ENCODE measurements around the gene AP2A2. TPM values are rescaled to one million over a fixed set of nuclear protein-coding genes. Genes with fewer than 3 reads are reported as not detected.

The AP2A2 gene
- total RNA-seq, 1 experiment from 2014 or later = 42.6 TPM

DNA sequence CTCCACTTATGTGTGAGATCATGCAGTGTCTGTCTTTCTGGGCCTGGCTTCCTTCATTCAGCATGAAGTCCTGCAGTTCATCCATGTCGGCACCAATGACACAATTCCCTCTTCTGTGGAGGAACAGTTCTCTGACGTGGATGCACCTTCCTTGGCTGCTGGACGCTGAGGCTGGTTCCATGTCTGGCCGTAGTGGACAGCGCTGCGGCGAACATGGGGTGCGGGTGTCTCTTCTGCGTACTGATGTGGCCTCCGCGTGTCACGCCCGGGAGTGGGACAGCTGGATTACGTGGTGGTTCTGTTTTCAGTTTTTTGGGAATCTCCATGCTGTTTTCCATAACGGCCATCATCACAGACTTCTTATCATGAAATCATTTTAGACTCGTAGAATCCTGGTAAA, 132.1 kb downstream of the AP2A2 start:
- H3K9me3 ChIP-seq (replicated peaks) = peaks cover 3% of the 10 kb centered on the region; the same call in 1 of the 2 replicates
- H3K27me3 ChIP-seq = peaks cover 15% of the 10 kb centered on the region; the same call in 1 of the 2 replicates
- H3K27ac ChIP-seq = no peak overlapping the region
- H3K4me1 ChIP-seq = peaks cover 5% of the 10 kb centered on the region; the same call in 1 of the 2 replicates
- no peak for DNase-seq
- no peak overlapping the region for H3K4me3 ChIP-seq
- H3K36me3 ChIP-seq = no peaks in the 10 kb centered on the region

DNA sequence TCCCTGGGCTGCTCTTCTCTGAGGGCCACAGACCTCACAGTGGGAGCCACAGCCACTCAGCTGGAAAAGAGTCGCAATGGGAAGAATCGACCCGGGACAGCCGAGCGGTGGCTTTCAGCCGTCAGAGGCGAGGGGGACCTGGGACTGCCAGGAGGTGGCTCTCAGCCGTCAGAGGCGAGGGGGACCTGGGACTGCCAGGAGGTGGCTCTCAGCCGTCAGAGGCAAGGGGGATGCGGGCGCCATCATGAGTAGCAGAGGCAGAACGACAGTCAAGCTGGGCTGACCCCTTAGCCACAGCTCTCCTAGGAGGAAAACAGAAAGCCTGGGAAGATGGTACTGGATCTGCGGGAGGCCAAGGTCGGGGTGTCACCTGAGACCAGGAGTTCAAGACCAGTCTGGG, 134.1 kb downstream of the AP2A2 start:
- no peak for DNase-seq

DNA sequence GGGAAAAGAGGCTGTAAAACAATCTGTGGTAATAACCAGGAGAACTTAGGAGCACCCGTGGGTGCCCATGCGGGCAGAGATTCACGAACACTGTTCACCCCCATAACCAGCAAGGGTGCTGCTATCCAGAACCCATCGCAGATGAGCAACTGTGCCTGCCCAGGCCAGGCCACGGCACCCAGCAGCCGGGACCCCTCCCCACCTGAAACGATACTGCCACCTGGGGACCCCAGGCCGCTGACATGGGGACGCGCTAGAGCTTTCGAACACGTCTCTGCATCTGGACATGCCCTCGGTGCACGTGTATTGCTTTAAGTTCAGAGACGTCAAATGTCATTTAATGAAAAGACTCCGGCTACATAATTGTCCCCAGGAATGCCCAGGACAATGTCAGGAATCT, 134.7 kb downstream of the AP2A2 start:
- no peak for DNase-seq
- Histone ChIP-seq H3K27me3 (no peaks in the 10 kb centered on the region), H3K36me3 (no peaks in the 10 kb centered on the region), H3K4me1 (no peaks in the 10 kb centered on the region), H3K27ac (no peak overlapping the region), H3K4me3 (no peak overlapping the region), H3K9me3 (replicated peaks) (peaks cover 3% of the 10 kb centered on the region; the same call in 1 of the 2 replicates)

More for the DNA sequence above, 134.1 kb downstream of the AP2A2 start:
- H3K9me3 ChIP-seq (replicated peaks) = peaks cover 3% of the 10 kb centered on the region; the same call in 1 of the 2 replicates
- H3K4me1 ChIP-seq = no peaks in the 10 kb centered on the region
- H3K36me3 ChIP-seq = no peaks in the 10 kb centered on the region
- no peak overlapping the region for H3K4me3 ChIP-seq
- 0 out of 2 replicates have a peak, but pooled peaks cover under 1% of the 10 kb centered on the region for H3K27me3 ChIP-seq
- H3K27ac ChIP-seq = no peak overlapping the region

DNA sequence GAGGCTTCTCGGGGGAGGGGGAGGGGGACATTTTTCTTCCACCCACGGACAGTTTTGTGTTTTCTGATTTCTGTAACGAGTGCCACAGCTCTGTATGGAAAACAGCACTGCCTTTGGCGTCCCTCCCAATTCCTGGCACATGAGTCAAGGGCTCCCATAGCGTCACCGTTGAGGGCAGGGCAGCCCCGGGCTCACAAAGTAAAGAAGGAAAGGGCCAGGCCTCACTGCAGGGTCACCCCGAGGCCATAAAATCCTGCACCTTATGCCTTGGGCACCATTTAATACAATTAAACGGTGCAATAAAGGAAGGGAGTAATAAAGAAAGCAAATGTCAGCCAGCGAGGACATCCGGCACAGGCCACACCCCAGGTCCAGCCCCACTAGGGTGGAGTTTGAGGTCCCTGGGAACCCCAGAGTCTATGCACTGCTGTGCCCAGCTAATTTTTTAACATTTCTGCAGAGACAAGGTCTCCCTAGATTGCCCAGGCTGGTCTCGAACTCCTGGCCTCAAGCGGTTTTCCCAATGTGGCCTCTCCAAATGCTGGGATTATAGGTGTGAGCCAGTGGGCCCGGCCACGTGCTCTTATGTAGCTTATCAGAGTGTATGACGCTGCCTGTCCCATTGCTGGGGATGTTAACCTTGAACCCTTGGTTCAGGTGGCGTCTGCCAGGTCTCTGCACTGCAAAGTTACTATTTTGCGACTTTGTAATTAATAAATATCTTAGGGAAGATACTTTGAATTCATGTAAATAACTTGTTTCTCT, 135.4 kb downstream of the AP2A2 start:
- no peak for DNase-seq
- Histone ChIP-seq H3K27ac (no peak overlapping the region), H3K4me3 (no peak overlapping the region)

More for the DNA sequence above, 135.4 kb downstream of the AP2A2 start:
- H3K9me3 ChIP-seq (replicated peaks) = peaks cover 3% of the 10 kb centered on the region; the same call in 1 of the 2 replicates
- no peaks in the 10 kb centered on the region for H3K36me3 ChIP-seq
- no peaks in the 10 kb centered on the region for H3K27me3 ChIP-seq
- H3K4me1 ChIP-seq = no peaks in the 10 kb centered on the region

Other genes starting within 250 kb of the AP2A2 start
- gene DEAF1, start 230.6 kb upstream of the AP2A2 start, total RNA-seq (2014; rRNA removed; shearing (Covaris generic)) = 26.6 and 33.6 TPM in 2 replicates
- gene TMEM80, start 230.1 kb upstream of the AP2A2 start, total RNA-seq (2014; rRNA removed; shearing (Covaris generic)) = 10.7 and 17.7 TPM in 2 replicates
- 12.7 and 18.5 TPM in 2 replicates for gene EPS8L2, start 219.6 kb upstream of the AP2A2 start, total RNA-seq (2014; rRNA removed; shearing (Covaris generic))
- 107 and 108 TPM in 2 replicates for gene TALDO1, start 178.4 kb upstream of the AP2A2 start, total RNA-seq (2014; rRNA removed; shearing (Covaris generic))
- 28.9 and 39.9 TPM in 2 replicates for gene GATD1, start 148.4 kb upstream of the AP2A2 start, total RNA-seq (2014; rRNA removed; shearing (Covaris generic))
- 1.5 TPM in 2 replicates for gene CEND1, start 135.8 kb upstream of the AP2A2 start, total RNA-seq (2014; rRNA removed; shearing (Covaris generic))
- 20.2 and 22.4 TPM in 2 replicates for gene SLC25A22, start 127.6 kb upstream of the AP2A2 start, total RNA-seq (2014; rRNA removed; shearing (Covaris generic))
- 18.3 and 21.2 TPM in 2 replicates for gene PIDD1, start 120.6 kb upstream of the AP2A2 start, total RNA-seq (2014; rRNA removed; shearing (Covaris generic))
- gene RPLP2, start 115.9 kb upstream of the AP2A2 start, total RNA-seq (2014; rRNA removed; shearing (Covaris generic)) = 1,150 and 1,247 TPM in 2 replicates
- 16.5 and 19.6 TPM in 2 replicates for gene PNPLA2, start 107.0 kb upstream of the AP2A2 start, total RNA-seq (2014; rRNA removed; shearing (Covaris generic))
- 1.6 and 1.9 TPM in 2 replicates for gene CRACR2B, start 98.0 kb upstream of the AP2A2 start, total RNA-seq (2014; rRNA removed; shearing (Covaris generic))
- gene CD151, start 92.9 kb upstream of the AP2A2 start, total RNA-seq (2014; rRNA removed; shearing (Covaris generic)) = 122 and 133 TPM in 2 replicates
- 292 and 344 TPM in 2 replicates for gene POLR2L, start 83.3 kb upstream of the AP2A2 start, total RNA-seq (2014; rRNA removed; shearing (Covaris generic))
- 26.0 and 26.9 TPM in 2 replicates for gene TSPAN4, start 83.0 kb upstream of the AP2A2 start, total RNA-seq (2014; rRNA removed; shearing (Covaris generic))
- 51.4 and 56.7 TPM in 2 replicates for gene CHID1, start 15.1 kb upstream of the AP2A2 start, total RNA-seq (2014; rRNA removed; shearing (Covaris generic))
- not detected in 2 replicates for gene MUC6, start 110.8 kb downstream of the AP2A2 start, total RNA-seq (2014; rRNA removed; shearing (Covaris generic))
- 0.06 and 0.08 TPM in 2 replicates for gene MUC2, start 149.0 kb downstream of the AP2A2 start, total RNA-seq (2014; rRNA removed; shearing (Covaris generic))
- not detected in 2 replicates for gene MUC5AC, start 232.1 kb downstream of the AP2A2 start, total RNA-seq (2014; rRNA removed; shearing (Covaris generic))

Measured in SJCRH30 (cell line).